ENCODE results near the gene B4GALT7. TPM values are rescaled to one million over a fixed set of nuclear protein-coding genes. Genes with fewer than 3 reads are reported as not detected.
A peak's percentile ranks its signal among the peaks of the same experiment; 100 is the strongest.
"Not testable (repeated sequence)": the region's sequence is repeated elsewhere in the genome, so short reads cannot be mapped to it uniquely, and the experiment has no call there.

The B4GALT7 gene
- total RNA-seq, 1 donor from 2014 or later = 16.5 TPM

GRCh38 chr5:177606071-177607051 lies 6.4 kb downstream of the B4GALT7 start:
- intact Hi-C loops (cut with DNase I) = no loop called here
- DNase-seq (ENCODE audit: low spot score) = peak; percentile 31
- ATAC-seq = no peak

DNA sequence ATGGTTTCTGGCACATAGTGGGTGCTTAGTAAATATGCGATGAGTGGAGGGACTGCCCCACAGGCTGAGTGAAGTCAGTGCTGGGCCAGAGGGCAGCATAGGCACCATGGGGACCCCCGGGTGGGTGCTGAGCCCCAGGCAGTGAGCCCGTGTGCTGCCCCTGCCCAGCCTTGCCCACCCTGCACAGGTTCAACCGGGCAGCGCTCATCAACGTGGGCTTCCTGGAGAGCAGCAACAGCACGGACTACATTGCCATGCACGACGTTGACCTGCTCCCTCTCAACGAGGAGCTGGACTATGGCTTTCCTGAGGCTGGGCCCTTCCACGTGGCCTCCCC lies 7.2 kb downstream of the B4GALT7 start:
- intact Hi-C loops (cut with DNase I) = no loop called here
- no peak for ATAC-seq
- DNase-seq (ENCODE audit: low spot score) = no peak

DNA sequence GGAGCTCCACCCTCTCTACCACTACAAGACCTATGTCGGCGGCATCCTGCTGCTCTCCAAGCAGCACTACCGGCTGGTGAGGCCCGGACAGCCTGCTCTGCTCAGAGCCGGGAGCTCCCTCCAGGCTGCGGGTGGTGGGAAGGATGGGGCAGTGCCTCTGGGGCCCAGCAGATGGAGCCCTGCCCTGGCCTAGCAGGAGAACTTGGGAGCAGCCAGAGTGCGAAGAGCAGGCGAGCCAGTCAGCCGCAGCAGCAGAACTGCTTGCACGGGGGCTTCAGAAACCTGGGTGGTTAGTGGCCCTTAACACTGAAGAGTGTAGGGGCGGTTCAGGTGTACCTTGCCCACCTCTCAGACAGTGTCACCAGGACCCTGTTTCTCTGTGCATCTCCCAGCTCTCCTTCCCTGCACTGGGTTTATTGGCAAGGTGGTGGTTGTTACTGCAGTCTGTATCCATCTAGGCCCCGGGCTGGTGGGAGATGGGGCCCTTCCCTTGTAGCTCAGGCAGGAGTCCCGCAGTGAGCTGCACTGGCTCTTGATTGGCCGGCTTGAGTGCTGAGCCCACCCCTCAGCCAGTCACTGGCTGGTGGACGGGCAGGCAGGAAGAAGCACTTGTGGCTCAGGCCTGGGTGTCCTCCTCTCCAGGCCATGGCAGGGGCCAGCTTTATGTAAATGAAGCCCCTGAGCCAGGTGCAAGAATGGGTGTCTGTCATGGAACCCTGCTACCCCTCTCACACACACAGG lies 7.7 kb downstream of the B4GALT7 start:
- intact Hi-C loops (cut with DNase I) = no loop called here
- DNase-seq (ENCODE audit: low spot score) (peak; percentile 80), ATAC-seq (peak; percentile 86)

- ATAC-seq = no peak
- peak; percentile 54 for DNase-seq (ENCODE audit: low spot score)
- intact Hi-C loops (cut with DNase I) = no loop called here
These were observed 8.5 kb downstream of the B4GALT7 start for GRCh38 chr5:177608243-177609075.

- DNase-seq (ENCODE audit: low spot score) (peak; percentile 49), ATAC-seq (no peak)
- intact Hi-C loops (cut with DNase I) = no loop called here
These were observed 9.4 kb downstream of the B4GALT7 start for GRCh38 chr5:177609076-177610059.

DNA sequence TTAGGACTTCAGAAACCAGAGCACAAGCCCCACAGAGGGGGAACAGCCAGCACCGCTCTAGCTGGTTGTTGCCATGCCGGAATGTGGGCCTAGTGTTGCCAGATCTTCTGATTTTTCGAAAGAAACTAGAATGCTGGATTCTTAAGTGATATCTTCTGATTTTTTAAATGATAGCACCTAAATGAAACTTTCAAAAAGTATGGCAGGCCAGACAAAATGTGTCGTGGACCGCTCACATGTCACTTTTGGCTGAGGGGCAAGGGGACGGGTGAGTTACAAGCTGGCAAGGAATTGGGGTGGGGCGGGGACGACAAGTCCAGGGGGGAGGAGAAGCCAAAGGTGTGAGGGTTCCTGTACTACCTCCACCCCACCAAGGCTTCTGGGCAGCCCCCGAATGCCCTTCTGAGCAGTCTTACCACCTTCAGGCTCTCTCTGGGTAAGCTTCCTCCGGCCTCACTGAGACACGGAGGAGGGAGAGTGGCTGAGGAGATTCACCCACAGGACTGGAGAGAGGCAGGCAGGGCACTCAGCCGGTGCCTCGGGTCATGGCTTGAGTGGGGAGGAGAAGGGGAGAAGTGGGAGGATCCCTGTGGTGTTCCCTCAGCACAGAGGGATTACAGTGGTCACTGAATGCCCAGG lies 10.3 kb downstream of the B4GALT7 start:
- DNase-seq (ENCODE audit: low spot score) = peak; percentile 45

DNA sequence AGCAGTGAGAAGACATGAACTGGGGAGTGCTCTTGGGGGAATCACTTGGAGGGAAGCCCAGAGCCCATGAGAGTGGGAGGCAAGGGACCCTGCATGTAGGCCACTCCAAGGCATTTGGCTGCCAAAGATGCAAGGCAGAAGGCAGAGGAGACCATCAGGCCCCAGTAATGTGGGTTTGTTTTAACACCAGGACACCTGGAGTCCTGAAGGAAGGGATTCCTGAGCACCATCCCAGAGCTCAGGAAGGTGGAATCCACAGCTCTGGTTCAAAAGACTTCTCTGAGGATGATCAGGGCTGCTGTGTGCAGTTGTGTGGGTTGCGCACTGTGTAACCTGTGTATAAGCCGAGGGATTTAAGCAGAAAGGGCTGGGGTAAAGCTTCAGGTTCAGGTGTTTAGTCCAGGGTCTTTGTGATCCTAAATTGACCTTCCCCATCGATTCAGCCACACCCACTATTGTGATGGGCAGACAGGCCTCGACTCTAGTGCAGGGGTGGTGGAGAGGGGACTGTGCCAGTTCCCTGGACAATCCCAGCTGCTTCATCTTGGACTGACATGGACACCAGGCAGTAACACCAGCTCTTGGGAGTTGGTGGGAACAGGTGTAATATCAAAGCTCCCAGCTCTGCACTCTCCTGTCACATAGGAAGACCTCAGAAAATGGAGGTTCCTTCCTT lies 11.0 kb downstream of the B4GALT7 start:
- intact Hi-C loops (cut with DNase I) = no loop called here
- DNase-seq (ENCODE audit: low spot score) = peak; percentile 8
- no peak for ATAC-seq

More for the DNA sequence above, 10.3 kb downstream of the B4GALT7 start:
- ATAC-seq = no peak
- intact Hi-C loops (cut with DNase I) = no loop called here

GRCh38 chr5:177611446-177612214 lies 11.7 kb downstream of the B4GALT7 start:
- intact Hi-C loops (cut with DNase I) = no loop called here
- ATAC-seq = no peak

DNA sequence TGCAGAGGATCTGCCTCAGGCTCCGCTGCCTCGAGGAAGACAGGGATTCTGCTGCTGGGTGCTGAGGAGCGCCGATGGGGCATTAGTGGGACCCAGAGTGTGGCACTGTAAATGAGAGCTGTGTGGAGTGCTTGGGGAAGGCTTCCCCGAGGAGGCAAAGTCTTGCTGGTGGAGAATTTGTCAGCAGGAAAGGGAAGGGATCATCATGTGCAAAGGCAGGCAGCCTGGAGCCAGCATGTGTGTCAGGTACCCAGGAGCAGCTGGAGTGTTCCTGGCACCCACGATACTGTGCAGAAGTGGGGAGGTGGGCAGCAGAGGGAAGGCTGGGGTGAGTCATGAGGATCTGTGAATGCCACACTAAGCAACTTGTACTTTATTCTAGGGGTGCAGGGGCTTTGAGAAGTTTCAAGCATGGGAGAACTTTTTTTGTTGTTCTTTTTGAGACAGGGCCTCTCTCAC lies 12.3 kb downstream of the B4GALT7 start:
- DNase-seq (ENCODE audit: low spot score) (no peak), ATAC-seq (no peak)
- intact Hi-C loops (cut with DNase I) = no loop called here

More at GRCh38 chr5:177611446-177612214, 11.7 kb downstream of the B4GALT7 start:
- peak; percentile 50 for DNase-seq (ENCODE audit: low spot score)

- intact Hi-C loops (cut with DNase I) = no loop called here
- DNase-seq (ENCODE audit: low spot score) (no peak), ATAC-seq (no peak)
These were observed 20.6 kb downstream of the B4GALT7 start for GRCh38 chr5:177620560-177620959.

GRCh38 chr5:177624172-177624571 lies 24.2 kb downstream of the B4GALT7 start:
- intact Hi-C loops (cut with DNase I); DNase-seq (ENCODE audit: low spot score); ATAC-seq: not testable (repeated sequence)

GRCh38 chr5:177630186-177630585 lies 30.3 kb downstream of the B4GALT7 start:
- ATAC-seq; intact Hi-C loops (cut with DNase I): not testable (repeated sequence)

DNA sequence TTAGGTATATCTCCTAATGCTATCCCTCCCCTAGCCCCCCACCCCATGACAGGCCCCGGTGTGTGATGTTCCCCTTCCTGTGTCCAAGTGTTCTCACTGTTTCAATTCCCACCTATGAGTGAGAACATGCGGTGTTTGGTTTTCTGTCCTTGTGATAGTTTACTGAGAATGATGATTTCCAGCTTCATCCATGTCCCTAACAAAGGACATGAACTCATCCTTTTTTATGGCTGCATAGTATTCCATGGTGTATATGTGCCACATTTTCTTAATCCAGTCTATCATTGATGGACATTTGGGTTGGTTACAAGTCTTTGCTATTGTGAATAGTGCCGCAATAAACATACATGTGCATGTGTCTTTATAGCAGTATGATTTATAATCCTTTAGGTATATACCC lies 35.0 kb downstream of the B4GALT7 start:
- intact Hi-C loops (cut with DNase I); ATAC-seq: not testable (repeated sequence)

More at GRCh38 chr5:177630186-177630585, 30.3 kb downstream of the B4GALT7 start:
- DNase-seq (ENCODE audit: low spot score) = not testable (repeated sequence)

GRCh38 chr5:177645462-177645861 lies 45.5 kb downstream of the B4GALT7 start:
- intact Hi-C loops (cut with DNase I); ATAC-seq; DNase-seq (ENCODE audit: low spot score): not testable (repeated sequence)

More for the DNA sequence above, 35.0 kb downstream of the B4GALT7 start:
- DNase-seq (ENCODE audit: low spot score) = not testable (repeated sequence)

DNA sequence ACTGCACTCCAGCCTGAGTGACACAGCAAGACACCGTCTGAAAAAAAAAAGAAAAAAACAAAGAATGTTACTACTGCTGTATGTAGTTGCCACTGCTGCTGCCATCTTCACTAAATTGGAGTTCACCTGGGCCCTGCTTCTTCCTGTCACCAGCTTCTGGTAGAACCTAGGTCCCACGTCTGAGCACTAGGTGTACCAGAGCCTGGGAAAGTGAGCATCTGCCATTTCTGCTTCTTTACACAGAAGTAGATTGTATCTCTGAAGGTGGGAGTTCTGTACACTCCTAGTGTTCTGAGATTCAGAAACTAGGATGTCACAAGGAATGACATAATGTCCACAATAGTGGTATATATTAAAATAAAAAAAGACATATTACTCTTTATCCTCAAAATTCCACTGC lies 51.3 kb downstream of the B4GALT7 start:
- DNase-seq (ENCODE audit: low spot score); ATAC-seq; intact Hi-C loops (cut with DNase I): not testable (repeated sequence)

DNA sequence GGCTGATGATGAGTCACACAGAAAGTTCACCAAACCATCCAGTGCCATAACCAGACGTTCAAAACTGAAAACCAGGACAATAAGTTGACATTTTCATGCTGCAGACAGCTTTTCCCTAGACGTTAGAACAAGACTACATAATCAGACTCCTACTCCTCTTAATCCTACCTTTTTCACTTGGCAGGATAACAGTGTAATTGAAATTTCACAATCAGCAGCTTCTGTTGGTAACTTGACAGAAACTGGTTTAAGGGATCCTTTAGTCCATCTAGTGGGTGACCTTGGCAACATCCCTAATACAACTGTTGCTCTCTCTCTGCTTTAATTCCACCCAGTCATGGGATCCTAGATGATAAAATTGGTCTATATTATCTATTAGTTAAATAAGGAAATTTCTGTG lies 57.9 kb downstream of the B4GALT7 start:
- intact Hi-C loops (cut with DNase I); DNase-seq (ENCODE audit: low spot score): not testable (repeated sequence)
- peak; percentile 28 for ATAC-seq
